ENCODE data around the gene ESAM.
"Not testable (repeated sequence)": the region's sequence is repeated elsewhere in the genome, so short reads cannot be mapped to it uniquely, and the experiment has no call there.

ESAM gene

DNA sequence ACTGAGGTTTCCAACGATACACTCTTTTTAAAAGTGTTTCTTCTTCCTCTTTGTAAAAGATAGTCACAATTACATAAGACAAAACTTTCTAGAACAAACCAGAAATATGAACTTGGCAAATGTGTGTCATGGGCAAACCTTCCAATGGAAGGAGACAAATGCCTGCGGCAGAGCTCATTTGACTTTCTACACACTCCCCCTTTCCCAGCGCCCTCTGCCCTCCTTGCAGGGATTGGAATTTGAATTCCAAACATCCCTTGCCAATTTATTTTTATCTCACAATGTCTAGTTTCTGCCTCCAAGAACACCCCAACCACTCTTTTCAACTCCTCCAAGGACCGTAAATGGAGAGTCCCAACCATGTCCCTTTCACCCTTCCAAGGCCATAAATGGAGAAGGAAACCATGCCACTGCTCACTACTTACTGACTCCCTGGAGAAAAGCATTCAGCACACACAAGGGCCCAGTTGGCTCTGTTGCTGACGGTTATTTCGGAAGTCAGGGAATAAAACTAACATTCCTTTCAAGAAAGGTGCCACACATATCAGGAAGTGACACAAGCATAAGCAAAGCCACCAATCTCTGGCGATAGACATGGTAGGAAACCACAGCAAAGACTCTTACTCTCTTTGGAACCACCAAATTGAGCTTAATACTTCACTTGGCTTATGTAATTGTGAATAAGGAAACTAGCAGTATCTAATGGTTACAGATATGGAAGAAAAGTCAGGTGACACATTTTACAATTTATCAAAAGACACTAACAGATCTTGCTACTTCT lies 15.0 kb upstream of the ESAM start:
- Histone ChIP-seq H3K27me3 (ENCODE audit: insufficient read depth, poor library complexity, severe bottlenecking) (no peaks in the 10 kb centered on the region), H3K27ac (replicated peaks) (no peak overlapping the region), H3K4me3 (replicated peaks; ENCODE audit: insufficient read depth, low read length) (no peak overlapping the region)
- TF ChIP-seq CTCF (IDR thresholded peaks at IDR 0.05; ENCODE audit: insufficient read depth, low read length) (no peak), SPI1 (IDR thresholded peaks at IDR 0.05; ENCODE audit: borderline replicate concordance, low read depth) (no peak), GABPA (IDR thresholded peaks at IDR 0.05; ENCODE audit: low read depth) (no peak), POLR2AphosphoS5 (IDR thresholded peaks at IDR 0.05; ENCODE audit: low read depth) (no peak)
- TF ChIP-seq, protein P1, sequence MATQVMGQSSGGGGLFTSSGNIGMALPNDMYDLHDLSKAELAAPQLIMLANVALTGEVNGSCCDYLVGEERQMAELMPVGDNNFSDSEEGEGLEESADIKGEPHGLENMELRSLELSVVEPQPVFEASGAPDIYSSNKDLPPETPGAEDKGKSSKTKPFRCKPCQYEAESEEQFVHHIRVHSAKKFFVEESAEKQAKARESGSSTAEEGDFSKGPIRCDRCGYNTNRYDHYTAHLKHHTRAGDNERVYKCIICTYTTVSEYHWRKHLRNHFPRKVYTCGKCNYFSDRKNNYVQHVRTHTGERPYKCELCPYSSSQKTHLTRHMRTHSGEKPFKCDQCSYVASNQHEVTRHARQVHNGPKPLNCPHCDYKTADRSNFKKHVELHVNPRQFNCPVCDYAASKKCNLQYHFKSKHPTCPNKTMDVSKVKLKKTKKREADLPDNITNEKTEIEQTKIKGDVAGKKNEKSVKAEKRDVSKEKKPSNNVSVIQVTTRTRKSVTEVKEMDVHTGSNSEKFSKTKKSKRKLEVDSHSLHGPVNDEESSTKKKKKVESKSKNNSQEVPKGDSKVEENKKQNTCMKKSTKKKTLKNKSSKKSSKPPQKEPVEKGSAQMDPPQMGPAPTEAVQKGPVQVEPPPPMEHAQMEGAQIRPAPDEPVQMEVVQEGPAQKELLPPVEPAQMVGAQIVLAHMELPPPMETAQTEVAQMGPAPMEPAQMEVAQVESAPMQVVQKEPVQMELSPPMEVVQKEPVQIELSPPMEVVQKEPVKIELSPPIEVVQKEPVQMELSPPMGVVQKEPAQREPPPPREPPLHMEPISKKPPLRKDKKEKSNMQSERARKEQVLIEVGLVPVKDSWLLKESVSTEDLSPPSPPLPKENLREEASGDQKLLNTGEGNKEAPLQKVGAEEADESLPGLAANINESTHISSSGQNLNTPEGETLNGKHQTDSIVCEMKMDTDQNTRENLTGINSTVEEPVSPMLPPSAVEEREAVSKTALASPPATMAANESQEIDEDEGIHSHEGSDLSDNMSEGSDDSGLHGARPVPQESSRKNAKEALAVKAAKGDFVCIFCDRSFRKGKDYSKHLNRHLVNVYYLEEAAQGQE (IDR thresholded peaks at IDR 0.05; ENCODE audit: insufficient replicate concordance, low read depth), result no peak
- no peak for DNase-seq (ENCODE audit: low read depth in 1 of 2, low spot score in 1 of 2)

- H3K27me3 ChIP-seq (ENCODE audit: insufficient read depth, poor library complexity, severe bottlenecking); DNase-seq (ENCODE audit: low read depth in 1 of 2, low spot score in 1 of 2); H3K27ac ChIP-seq (replicated peaks); H3K4me3 ChIP-seq (replicated peaks; ENCODE audit: insufficient read depth, low read length): not testable (repeated sequence)
Observed at GRCh38 chr11:124770959-124771358, 8.9 kb upstream of the ESAM start.

DNA sequence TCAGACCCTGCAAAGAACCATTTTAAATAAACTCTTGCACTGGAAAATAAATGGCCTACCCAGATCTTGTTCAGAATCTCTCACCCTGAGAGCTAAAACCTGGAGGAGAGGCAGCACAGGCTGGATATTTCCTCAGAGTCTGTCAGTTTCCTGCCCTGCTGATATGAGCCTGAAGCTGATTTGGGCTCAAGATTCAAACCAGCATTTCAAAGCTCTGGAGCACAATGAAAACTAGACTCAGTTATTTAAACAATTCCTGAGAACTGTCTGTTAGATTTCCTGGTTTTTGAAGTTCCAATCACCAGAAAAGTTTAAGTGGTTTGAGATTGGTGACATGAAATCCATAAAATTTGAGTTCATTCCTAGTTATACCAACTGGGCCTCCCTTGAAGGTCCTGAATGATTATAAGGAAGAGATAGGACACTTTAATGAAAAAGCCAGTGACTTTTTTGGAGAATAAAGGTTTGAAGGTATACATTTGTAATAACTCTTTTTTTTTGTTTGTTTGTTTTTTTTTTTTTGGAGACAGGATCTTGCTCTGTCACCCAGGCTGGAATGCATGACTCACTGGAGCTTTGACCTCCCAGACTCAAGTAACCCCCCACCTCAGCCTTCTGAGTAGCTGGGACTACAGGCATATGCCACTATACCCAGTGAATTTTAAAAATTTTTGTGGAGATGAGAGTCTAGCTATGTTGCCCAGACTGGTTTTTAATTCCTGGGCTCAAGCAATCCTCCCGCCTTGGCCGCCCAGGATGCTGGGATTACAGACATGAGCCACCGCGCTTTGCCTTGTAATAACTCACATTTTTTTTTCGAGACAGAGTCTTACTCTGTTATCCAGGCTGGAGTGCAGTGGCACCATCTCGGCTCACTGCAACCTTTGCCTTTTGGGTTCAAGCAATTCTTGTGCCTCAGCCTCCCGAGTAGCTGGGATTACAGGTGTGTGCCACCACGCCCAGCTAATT lies 8.0 kb upstream of the ESAM start:
- no peak overlapping the region for H3K27ac ChIP-seq (replicated peaks)
- DNase-seq (ENCODE audit: low read depth in 1 of 2, low spot score in 1 of 2), result no peak

More for the DNA sequence above, 8.0 kb upstream of the ESAM start:
- TF ChIP-seq GABPA (IDR thresholded peaks at IDR 0.05; ENCODE audit: low read depth) (no peak), POLR2AphosphoS5 (IDR thresholded peaks at IDR 0.05; ENCODE audit: low read depth) (no peak), CTCF (IDR thresholded peaks at IDR 0.05; ENCODE audit: insufficient read depth, low read length) (no peak), SPI1 (IDR thresholded peaks at IDR 0.05; ENCODE audit: borderline replicate concordance, low read depth) (no peak)
- TF ChIP-seq, protein P1 (IDR thresholded peaks at IDR 0.05; ENCODE audit: insufficient replicate concordance, low read depth), result no peak
- H3K27me3 ChIP-seq (ENCODE audit: insufficient read depth, poor library complexity, severe bottlenecking), result no peaks in the 10 kb centered on the region
- no peak overlapping the region for H3K4me3 ChIP-seq (replicated peaks; ENCODE audit: insufficient read depth, low read length)
